Stomach (tissue), 4 donors: ENCODE data around the gene PLD5.

Experiments
- EP300 ChIP-seq: sonication (generic); formaldehyde crosslinking; IDR thresholded peaks from one replicate; pipeline ENCODE4 v1.6.1; 2017; ENCODE audit warnings: antibody characterized with exemption
- POLR2A ChIP-seq, 4 donors: fragments of 450-650 bp; IDR thresholded peaks; one replicate each; pipeline ENCODE4 v1.6.1; 2016; ENCODE audit warnings: antibody characterized with exemption in 4 of 4, control low read depth in 2 of 4, mild to moderate bottlenecking in 1 of 4, moderate library complexity in 1 of 4
- POLR2AphosphoS5 ChIP-seq, 3 donors: sonication (generic); formaldehyde crosslinking; IDR thresholded peaks; one replicate each; pipeline ENCODE4 v1.6.1; 2016; ENCODE audit warnings: antibody characterized with exemption in 3 of 3
- TF ChIP-seq, protein P1 (sequence below), 7 experiments: fragments of 450-650 bp in 4 of 7; fragments of 200-600 bp in 3 of 7; sonication (generic) in 3 of 7; IDR thresholded peaks; one replicate each; pipeline ENCODE4 v1.5.1; 2016 to 2019; ENCODE audit warnings: antibody characterized with exemption in 7 of 7, control low read depth in 2 of 7, mild to moderate bottlenecking in 1 of 7

DNA sequence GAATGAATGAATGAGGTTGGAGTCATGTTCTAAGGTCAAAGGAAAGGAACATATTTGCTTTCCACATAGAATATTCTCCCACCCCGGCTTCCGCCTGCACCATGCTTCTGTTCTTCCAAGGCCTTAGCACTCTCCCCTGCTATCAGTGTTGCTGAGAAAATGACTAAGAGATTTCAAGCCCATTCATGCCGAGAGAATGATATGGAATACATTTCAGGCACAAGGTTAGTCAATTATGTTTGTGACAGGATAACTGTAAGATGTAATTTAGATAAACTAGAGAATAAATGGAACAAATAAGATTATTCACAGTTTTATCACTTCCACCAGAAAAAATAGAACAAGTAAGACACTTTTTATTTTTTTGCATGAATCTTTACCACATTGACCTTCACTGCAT, 122.6 kb downstream of the PLD5 start:
- TF ChIP-seq, protein P1, sequence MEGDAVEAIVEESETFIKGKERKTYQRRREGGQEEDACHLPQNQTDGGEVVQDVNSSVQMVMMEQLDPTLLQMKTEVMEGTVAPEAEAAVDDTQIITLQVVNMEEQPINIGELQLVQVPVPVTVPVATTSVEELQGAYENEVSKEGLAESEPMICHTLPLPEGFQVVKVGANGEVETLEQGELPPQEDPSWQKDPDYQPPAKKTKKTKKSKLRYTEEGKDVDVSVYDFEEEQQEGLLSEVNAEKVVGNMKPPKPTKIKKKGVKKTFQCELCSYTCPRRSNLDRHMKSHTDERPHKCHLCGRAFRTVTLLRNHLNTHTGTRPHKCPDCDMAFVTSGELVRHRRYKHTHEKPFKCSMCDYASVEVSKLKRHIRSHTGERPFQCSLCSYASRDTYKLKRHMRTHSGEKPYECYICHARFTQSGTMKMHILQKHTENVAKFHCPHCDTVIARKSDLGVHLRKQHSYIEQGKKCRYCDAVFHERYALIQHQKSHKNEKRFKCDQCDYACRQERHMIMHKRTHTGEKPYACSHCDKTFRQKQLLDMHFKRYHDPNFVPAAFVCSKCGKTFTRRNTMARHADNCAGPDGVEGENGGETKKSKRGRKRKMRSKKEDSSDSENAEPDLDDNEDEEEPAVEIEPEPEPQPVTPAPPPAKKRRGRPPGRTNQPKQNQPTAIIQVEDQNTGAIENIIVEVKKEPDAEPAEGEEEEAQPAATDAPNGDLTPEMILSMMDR (IDR thresholded peaks at IDR 0.05), result no peak
- TF ChIP-seq EP300 (no peak), POLR2A (IDR thresholded peaks at IDR 0.05) (no peak), POLR2AphosphoS5 (IDR thresholded peaks at IDR 0.05) (no peak)
